ENCODE measurements around the gene OR8J3. TPM values are rescaled to one million over a fixed set of nuclear protein-coding genes. Genes with fewer than 3 reads are reported as not detected.
"Not testable (repeated sequence)": the region's sequence is repeated elsewhere in the genome, so short reads cannot be mapped to it uniquely, and the experiment has no call there.

The OR8J3 gene
- total and polyA plus RNA-seq, 8 donors: not detected

GRCh38 chr11:56163804-56164203 lies 23.8 kb upstream of the OR8J3 start:
- Histone ChIP-seq H3K36me3 (no peaks in the 10 kb centered on the region), H3K27ac (no peak overlapping the region), H3K27me3 (no peaks in the 10 kb centered on the region), H3K4me3 (no peak overlapping the region), H3K9me3 (no peaks in the 10 kb centered on the region), H3K4me1 (no peaks in the 10 kb centered on the region)
- TF ChIP-seq, protein P1, sequence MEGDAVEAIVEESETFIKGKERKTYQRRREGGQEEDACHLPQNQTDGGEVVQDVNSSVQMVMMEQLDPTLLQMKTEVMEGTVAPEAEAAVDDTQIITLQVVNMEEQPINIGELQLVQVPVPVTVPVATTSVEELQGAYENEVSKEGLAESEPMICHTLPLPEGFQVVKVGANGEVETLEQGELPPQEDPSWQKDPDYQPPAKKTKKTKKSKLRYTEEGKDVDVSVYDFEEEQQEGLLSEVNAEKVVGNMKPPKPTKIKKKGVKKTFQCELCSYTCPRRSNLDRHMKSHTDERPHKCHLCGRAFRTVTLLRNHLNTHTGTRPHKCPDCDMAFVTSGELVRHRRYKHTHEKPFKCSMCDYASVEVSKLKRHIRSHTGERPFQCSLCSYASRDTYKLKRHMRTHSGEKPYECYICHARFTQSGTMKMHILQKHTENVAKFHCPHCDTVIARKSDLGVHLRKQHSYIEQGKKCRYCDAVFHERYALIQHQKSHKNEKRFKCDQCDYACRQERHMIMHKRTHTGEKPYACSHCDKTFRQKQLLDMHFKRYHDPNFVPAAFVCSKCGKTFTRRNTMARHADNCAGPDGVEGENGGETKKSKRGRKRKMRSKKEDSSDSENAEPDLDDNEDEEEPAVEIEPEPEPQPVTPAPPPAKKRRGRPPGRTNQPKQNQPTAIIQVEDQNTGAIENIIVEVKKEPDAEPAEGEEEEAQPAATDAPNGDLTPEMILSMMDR (IDR thresholded peaks at IDR 0.05): no peak
- intact Hi-C loops (cut with DNase I): no loop called here
- ATAC-seq (no peak), FAIRE-seq (no peak), DNase-seq (no peak)
- WGBS, 2 donors: 34 to 54% methylated on average over 3 of the region's 3 CpGs

- intact Hi-C loops (cut with DNase I): no loop called here
- FAIRE-seq (no peak), ATAC-seq (no peak), DNase-seq (no peak)
- Histone ChIP-seq H3K4me3 (no peak within 1 kb of the TSS), H3K4me1 (no peaks in the 10 kb centered on the region), H3K27me3 (no peaks in the 10 kb centered on the region), H3K36me3 (no peaks in the 10 kb centered on the region), H3K9me3 (no peaks in the 10 kb centered on the region), H3K27ac (no peak within 1 kb of the TSS)
- WGBS, 2 donors: 63 to 65% methylated on average over 3 of the region's 3 CpGs
- TF ChIP-seq, protein P1 (IDR thresholded peaks at IDR 0.05): no peak
These were observed 20.2 kb upstream of the OR8J3 start, which contains the start of gene OR8K5 for GRCh38 chr11:56160217-56160616. Gene OR8K5, minus strand, starts transcription at chr11:56160317. Its CDS starts 0 bp downstream, at chr11:56160317.

DNA sequence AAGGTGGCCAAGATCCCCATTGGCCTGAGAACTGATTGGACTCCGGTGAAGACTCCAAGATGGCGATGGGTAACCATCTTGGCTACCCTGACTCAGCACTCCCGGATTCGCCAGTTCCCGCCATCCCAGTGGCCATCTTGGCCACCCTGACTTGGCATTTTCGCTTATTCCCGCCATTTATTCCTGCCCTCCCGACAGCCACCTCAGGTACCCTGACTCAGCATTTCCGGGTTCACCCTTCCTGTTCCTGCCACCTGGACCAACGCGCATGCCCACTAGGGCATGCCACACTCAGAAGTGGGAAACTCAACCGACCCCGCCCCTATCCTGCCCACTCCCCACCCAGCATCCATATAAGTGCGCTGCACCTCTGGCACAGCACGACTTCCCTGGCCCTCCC lies 12.3 kb upstream of the OR8J3 start:
- H3K27me3 ChIP-seq: no peaks in the 10 kb centered on the region
- H3K36me3 ChIP-seq: no peaks in the 10 kb centered on the region
- no peaks in the 10 kb centered on the region for H3K9me3 ChIP-seq
- intact Hi-C loops (cut with DNase I): no loop called here
- 80 to 88% methylated on average over 15 of the region's 15 CpGs for WGBS, 2 donors
- peak in 1 of 6 donors; percentile 42 for DNase-seq
- no peak for FAIRE-seq
- ATAC-seq: no peak
- no peak overlapping the region for H3K27ac ChIP-seq
- no peak overlapping the region for H3K4me3 ChIP-seq
- TF ChIP-seq, protein P1 (IDR thresholded peaks at IDR 0.05): no peak
- H3K4me1 ChIP-seq: no peaks in the 10 kb centered on the region

DNA sequence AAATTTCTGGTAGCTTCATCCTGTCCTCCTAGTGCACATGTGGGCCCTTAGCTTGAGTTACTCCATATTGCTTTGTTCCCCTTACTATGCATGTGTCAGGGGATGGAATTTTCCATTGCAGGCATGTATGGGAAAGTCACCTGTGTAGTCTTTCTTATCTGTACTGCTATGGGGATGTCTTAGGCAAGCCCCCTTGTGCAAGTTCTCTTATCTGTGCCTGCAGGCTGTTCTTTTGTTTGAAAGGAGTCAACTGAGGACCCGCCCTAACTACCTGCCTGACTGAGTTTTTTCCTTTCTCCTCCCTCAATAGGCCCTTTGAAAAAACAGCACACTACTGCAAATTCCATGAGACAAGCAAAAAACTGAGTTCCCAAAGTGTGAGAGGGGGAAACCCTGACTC lies 11.4 kb upstream of the OR8J3 start:
- Histone ChIP-seq H3K4me1 (no peaks in the 10 kb centered on the region), H3K27ac (no peak overlapping the region), H3K9me3 (no peaks in the 10 kb centered on the region), H3K36me3 (no peaks in the 10 kb centered on the region), H3K27me3 (no peaks in the 10 kb centered on the region), H3K4me3 (no peak overlapping the region)
- no peak for DNase-seq
- no peak for FAIRE-seq
- WGBS, 2 donors: 54 to 67% methylated on average over 1 of the region's 1 CpG
- TF ChIP-seq, protein P1 (IDR thresholded peaks at IDR 0.05): no peak
- no peak for ATAC-seq
- intact Hi-C loops (cut with DNase I): no loop called here

- ATAC-seq; intact Hi-C loops (cut with DNase I); H3K4me1 ChIP-seq; H3K36me3 ChIP-seq; H3K27me3 ChIP-seq; FAIRE-seq; H3K9me3 ChIP-seq; H3K4me3 ChIP-seq; H3K27ac ChIP-seq: not testable (repeated sequence)
- 89 to 90% methylated on average over 22 to 28 of the region's 30 CpGs for WGBS, 2 donors
- peak in 1 of 6 donors; percentile 40 for DNase-seq
These were observed 3.7 kb upstream of the OR8J3 start for GRCh38 chr11:56143681-56144080.

Measured in pancreas (tissue), 10 donors.